Measurements from ENCODE around the gene LRRC8C.

DNA sequence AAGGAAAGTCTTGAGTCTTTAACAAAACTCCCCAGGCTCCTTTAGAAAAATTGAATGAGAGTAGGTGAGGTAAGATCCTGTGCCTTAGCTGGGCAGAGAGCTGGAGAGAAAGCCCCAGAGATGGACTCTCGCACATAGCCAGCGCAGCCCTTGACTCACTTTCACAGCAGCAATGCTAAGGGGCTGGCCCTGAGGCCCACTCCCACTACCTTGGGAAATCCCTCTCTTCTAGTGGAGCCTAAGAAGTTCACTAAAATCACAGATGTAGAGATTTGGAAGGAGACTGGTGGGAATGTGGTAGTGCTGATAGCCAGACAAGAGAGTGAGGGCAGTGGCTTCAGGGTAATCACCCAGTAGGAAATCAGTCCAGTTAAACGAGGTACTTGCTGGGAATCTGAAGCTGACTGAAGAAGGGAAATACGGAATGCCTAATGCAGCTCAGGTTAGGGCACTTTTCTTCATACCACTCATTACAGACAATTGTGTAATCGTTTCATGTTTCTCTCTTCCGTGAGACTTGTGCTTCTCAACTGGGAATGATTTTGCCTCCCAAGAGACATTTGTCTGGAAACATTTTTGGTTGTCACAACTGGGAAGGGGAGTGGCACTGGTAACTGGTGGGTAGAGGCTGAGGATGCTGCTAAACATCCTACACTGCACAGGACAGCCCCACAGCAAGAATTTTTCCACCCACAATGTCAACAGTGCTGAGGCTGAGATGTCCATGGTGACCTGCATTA is 42.4 kb upstream of the LRRC8C start:
- no peak for TF ChIP-seq CTCF (IDR thresholded peaks at IDR 0.05)
- no peak for TF ChIP-seq POLR2A (IDR thresholded peaks at IDR 0.05)
- no peak for TF ChIP-seq EP300 (IDR thresholded peaks at IDR 0.05)

Data from upper lobe of left lung (tissue), 4 donors.